Inferior parietal cortex (tissue), 1 donor: ENCODE data around the gene GLYR1.

Experiments used
- DNase-seq: peaks from one replicate; pipeline ENCODE4 v3.0.0-alpha.2; 2016; ENCODE audit errors: extremely low spot score

GLYR1 gene

GRCh38 chr16:4806280-4806679 lies 40.8 kb downstream of the GLYR1 start:
- DNase-seq, result no peak

GRCh38 chr16:4805231-4805630 lies 41.9 kb downstream of the GLYR1 start:
- no peak for DNase-seq

- no peak for DNase-seq
Measured at GRCh38 chr16:4803898-4804762, 43.0 kb downstream of the GLYR1 start.

- no peak for DNase-seq
Measured at GRCh38 chr16:4803401-4803844, 43.7 kb downstream of the GLYR1 start.

- peak; percentile 95 for DNase-seq
Measured at GRCh38 chr16:4802659-4803287, 44.3 kb downstream of the GLYR1 start.

GRCh38 chr16:4801962-4802658 lies 45.0 kb downstream of the GLYR1 start, which contains the start of gene ROGDI:
ROGDI (minus strand) TSS chr16:4802633; CDS start chr16:4802571, 62 bp downstream.
- DNase-seq, result peak; percentile 53

GRCh38 chr16:4801051-4801961 lies 45.8 kb downstream of the GLYR1 start:
- DNase-seq, result no peak

- DNase-seq, result peak; percentile 74
Measured at GRCh38 chr16:4800290-4801041, 46.6 kb downstream of the GLYR1 start.

GRCh38 chr16:4799171-4799855 lies 47.8 kb downstream of the GLYR1 start:
- DNase-seq, result no peak

- DNase-seq, result no peak
Measured at GRCh38 chr16:4798456-4798855, 48.6 kb downstream of the GLYR1 start.

GRCh38 chr16:4797805-4798252 lies 49.3 kb downstream of the GLYR1 start:
- no peak for DNase-seq

GRCh38 chr16:4796982-4797804 lies 49.9 kb downstream of the GLYR1 start:
- DNase-seq, result no peak

- DNase-seq, result no peak
Measured at GRCh38 chr16:4795828-4796572, 51.1 kb downstream of the GLYR1 start.

- no peak for DNase-seq
Measured at GRCh38 chr16:4795181-4795827, 51.8 kb downstream of the GLYR1 start, which contains the start of gene SMIM22. SMIM22 (plus strand) TSS chr16:4795369; CDS start chr16:4795735, 366 bp downstream.

GRCh38 chr16:4792951-4793513 lies 54.1 kb downstream of the GLYR1 start:
- no peak for DNase-seq

GRCh38 chr16:4790871-4791270 lies 56.2 kb downstream of the GLYR1 start:
- DNase-seq, result no peak

- no peak for DNase-seq
Measured at GRCh38 chr16:4790261-4790660, 56.8 kb downstream of the GLYR1 start.
